ENCODE results near the gene FECH.
"Not testable (repeated sequence)": the region's sequence is repeated elsewhere in the genome, so short reads cannot be mapped to it uniquely, and the experiment has no call there.

Gene FECH, protein sequence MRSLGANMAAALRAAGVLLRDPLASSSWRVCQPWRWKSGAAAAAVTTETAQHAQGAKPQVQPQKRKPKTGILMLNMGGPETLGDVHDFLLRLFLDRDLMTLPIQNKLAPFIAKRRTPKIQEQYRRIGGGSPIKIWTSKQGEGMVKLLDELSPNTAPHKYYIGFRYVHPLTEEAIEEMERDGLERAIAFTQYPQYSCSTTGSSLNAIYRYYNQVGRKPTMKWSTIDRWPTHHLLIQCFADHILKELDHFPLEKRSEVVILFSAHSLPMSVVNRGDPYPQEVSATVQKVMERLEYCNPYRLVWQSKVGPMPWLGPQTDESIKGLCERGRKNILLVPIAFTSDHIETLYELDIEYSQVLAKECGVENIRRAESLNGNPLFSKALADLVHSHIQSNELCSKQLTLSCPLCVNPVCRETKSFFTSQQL

GRCh38 chr18:57586251-57587049 lies at the start of gene FECH:
Gene FECH, minus strand, starts transcription at chr18:57586702. Its CDS starts 82 bp downstream, at chr18:57586620.
- DNase-seq, result peak; percentile 60

- DNase-seq, result no peak
Measured at GRCh38 chr18:57635003-57635822, 48.7 kb upstream of the FECH start.

DNA sequence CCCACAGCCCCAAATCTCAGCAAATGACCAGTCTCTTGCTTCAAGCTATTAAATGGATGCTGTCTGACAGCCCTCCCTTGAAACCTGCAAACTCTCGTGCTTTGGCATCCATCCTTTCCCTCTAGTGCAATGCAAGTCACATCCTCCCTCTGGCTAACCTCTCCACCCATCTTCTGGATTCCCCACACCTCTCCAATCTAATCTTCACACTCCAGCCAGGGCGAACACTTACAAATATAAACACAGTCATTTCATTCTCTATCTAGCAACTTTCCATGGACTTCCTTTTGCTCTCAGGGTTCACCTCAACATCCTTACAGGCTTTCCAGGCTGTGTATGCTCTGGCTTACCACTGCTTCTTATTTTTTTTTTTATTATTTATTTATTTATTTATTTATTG lies 45.2 kb upstream of the FECH start:
- DNase-seq, result no peak

DNA sequence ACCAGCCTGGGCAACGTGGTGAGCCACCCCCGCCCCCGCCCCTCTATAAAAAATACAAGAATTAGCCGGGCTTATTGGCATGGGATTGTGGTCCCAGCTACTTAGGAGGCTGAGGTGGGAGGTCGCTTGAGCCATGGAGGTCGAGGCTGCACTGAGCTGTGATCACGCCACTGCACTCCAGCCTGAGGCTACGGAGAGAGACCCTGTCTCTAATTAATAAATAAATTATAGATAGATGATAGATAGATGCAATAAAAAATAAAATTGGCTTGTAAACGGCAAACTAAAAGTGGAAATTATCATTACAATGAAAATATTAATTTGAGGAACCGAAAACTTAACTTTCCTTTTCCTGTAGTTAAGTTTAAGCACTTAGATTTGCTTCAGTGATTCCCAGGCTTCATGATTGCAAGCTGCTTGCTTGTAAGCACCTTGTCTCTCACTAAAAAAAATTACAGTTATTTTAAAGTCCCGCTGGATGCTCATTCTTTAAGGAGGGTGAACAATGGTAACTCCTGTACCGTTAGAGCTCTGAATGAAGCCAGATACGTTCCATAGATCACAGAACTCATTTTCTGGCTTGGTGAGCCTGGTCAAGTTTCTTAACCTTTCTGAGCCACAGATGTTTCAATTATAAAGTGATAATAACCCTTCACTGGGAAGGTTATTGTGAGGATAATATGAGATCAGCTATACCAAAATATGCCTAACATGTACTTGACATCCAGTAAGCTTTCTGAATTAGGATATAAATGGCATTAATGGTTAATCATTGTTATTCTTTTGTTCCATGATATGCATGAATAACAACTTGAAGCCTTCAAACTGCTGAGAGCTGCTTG lies 44.5 kb upstream of the FECH start:
- DNase-seq, result no peak

DNA sequence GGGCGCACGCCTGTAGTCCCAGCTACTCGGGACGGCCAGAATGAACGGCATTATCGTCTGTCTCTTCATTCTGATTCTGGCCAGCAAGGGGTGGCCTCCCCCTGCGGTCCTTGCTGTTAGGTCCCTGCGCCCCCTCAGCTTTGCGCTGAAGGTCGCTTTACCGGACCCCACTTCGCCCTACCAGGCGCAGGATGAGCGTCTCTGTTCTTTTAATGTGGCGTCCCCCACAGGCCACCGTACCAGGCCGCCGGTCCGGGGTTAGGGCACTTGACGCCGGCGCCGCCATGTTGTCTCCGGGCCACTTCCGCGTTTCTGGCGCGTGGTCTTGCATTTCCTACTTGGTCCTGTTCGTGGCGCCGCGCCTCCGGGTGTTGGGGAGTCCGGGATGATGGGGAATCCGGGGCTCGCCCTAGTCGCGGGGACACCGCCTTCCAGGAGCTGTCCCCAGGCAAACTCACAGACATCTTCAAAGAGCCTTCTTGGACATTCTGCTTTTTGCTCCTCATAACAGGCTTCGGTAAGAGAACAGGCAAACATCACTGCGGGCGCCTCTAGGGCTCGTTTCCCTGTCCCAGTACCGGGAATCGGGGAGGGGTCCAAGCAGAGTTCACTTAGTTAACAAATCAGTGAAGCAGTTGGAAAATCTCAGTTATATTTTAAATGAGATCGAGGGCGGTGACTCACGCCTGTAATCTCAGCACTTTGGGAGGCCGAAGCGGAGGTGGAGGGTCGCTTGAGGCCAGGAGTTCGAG lies 43.7 kb upstream of the FECH start:
- peak; percentile 96 for DNase-seq

- no peak for DNase-seq
Measured at GRCh38 chr18:57629422-57629821, 42.9 kb upstream of the FECH start.

GRCh38 chr18:57627488-57627887 lies 41.0 kb upstream of the FECH start:
- DNase-seq, result no peak

DNA sequence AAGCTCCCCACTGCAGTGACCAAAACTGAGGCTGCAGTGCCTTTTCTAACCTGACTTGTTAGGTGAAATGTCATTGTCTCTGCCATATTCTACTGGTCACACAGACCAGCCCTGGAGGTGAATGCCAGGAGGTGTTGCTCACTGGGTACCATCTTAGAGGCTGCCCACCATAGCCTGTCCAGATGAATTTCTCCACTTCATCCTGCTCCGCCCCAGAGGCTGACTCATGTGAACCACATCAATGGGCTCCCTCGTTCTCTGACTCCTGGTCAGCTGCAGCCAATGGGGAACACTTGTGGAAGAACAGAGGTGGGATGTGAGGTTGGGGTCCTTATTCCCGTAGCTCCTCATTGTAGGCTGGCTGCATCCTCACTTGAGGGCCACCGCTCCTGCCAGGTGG lies 38.5 kb upstream of the FECH start:
- no peak for DNase-seq

DNA sequence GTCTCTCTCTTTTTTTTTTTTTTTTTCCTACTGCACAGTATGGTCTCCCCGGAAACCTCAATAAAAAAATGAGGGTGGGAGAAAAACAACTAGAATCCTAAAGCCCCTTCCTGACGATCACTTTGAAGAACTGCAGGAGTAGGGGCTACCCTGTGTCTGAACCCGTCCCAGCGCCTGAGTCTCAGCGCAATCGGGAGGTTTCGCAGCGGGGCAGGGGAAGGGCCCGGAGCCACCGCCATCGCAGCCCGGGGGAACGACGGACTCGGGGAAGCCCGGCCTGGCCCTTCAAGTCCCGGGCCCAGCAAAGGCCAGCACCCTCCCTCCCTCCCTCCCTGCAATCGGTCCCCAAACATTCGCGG lies 34.7 kb upstream of the FECH start:
- peak; percentile 36 for DNase-seq

GRCh38 chr18:57619876-57620275 lies 33.4 kb upstream of the FECH start:
- no peak for DNase-seq

DNA sequence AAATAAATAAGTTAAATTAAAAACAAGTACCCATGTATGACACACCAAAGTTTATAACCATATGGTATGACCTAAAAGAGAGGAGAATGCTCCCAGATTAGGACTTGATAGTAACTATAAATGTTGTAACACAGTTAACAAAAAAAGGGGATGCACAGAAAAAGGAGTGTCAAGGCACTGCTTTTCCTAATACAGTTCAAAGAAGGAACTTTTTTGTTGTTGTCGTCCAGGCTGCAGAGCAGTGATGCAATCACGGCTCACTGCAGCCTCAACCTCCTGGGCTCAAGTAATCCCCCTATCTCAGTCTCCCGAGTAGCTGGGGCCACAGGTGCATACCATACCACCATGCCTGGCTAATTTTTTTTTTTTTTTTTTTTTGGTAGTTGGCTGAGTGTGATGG lies 32.4 kb upstream of the FECH start:
- no peak for DNase-seq

DNA sequence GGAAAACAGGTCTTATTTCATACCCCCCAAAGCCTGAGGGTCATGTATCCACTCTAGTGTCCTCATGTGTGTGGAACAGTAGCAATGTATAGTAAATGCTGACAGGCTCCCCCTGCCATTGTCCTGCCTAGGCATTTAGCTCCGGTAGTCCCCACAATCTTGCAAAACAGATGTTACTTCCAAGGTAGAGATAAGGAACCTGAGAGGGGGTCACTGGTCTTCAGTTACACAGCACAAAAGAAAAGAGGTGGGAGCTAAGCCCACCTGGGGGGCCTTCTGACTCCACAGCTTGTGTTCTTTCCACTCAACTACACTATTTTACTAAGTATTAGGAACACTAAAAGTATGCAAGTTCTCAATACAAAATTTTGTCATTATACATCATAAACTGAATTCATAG lies 17.4 kb upstream of the FECH start:
- DNase-seq, result no peak

DNA sequence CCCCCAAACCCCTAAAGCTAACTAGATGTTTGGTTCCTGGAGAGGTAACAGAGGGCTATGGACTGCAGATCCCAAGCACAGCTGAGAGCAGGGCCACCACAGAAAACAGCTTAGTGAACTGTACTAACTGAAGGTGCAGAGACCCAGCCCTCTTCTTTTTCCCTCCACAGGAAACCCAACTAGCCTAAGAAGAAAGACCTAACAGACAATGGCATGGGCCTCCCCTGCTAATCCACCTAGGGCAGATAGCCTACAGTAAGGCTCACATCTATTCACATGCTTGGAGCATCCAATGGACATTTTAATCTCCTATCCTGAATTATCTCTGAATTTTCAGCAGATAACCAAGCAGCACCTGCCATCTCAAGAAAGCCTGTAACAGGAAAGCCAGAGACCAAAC lies 8.8 kb upstream of the FECH start:
- no peak for DNase-seq

DNA sequence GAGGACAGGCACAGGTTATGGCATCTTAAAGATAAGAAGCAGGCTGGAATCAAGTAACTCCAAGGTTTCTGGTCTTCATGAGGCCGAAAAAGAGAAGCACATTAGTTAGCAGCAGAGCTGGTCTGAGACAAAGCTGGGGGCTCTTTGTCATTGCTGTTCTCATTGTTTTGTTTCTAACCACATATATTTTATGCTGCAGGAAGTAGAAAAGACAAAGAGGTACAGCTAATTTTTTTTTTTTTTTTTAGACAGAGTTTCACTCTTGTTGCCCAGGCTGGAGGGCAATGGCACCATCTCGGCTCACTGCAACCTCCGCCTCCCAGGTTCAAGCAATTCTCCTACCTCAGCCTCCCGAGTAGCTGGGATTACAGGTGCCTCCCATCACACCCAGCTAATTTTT lies 6.2 kb upstream of the FECH start:
- not testable (repeated sequence) for DNase-seq

DNA sequence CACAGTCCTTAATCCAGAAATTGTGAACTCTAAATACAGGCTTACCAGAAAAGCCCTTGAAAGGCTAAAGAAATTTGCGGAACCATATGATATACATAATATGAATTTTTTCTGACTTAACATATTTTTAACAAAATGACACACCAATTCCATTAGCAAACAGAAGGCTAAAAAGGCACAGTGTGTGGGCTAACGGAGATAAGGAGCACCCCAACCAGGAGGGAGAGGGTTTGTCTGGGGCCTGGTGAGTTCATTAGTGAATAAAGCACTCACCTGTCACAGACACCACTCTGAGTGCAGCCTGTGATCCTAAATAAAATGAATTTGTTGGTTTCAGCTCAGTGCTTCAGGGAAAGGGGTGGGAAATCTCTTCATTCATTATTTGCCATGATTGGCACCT lies 2.7 kb upstream of the FECH start:
- DNase-seq, result no peak

DNA sequence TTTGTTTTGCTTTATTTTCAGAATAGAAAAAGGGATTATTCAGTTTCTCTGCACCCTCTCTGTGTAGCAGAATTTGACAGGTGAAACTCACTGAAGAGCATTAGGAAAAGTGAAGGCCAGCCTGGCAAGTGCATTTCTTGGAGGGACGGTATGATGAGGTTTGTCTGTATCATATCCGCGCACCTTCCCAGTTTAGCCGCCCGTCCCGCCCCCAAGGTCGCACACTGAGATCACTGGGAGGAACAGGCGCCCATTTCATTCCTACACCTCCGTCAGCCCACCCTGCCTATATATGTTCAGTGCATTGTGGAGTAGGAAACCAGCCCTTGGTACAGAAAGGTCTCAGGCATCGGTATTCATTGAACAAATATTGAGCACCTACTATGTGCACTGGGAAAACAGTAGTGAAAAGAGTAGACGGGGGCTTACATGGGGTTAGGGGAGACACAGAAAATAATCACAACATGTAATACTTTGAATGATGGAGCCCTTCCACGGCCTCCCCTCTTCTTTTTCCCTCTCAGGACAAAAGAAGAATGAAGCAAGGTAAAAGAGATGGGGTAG lies 678 bp upstream of the FECH start:
- no peak for DNase-seq

- peak; percentile 7 for DNase-seq
Measured at GRCh38 chr18:57585855-57586250, 649 bp downstream of the FECH start.

DNA sequence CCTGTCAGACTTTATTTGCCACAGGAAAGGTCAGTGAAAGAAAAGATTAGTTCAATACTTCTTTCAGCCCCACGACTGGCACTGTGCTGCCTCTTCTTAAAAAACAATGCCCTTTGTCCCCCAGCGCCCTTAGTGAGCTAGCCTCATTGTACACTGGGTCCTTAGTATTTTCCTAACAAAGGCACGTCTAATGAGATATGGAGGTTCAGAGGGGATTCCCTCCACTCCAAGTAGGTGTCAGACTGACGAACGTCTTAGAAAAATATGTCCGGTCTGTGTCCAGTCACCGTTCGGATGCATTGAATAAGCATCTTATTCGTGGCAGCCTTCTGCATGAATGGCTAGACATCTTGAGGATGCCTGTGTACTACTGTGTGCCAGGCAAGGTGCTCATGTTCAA lies 1.1 kb downstream of the FECH start:
- no peak for DNase-seq

GRCh38 chr18:57584444-57584843 lies 2.1 kb downstream of the FECH start:
- DNase-seq, result no peak

- DNase-seq, result no peak
Measured at GRCh38 chr18:57583297-57583835, 3.1 kb downstream of the FECH start.

DNA sequence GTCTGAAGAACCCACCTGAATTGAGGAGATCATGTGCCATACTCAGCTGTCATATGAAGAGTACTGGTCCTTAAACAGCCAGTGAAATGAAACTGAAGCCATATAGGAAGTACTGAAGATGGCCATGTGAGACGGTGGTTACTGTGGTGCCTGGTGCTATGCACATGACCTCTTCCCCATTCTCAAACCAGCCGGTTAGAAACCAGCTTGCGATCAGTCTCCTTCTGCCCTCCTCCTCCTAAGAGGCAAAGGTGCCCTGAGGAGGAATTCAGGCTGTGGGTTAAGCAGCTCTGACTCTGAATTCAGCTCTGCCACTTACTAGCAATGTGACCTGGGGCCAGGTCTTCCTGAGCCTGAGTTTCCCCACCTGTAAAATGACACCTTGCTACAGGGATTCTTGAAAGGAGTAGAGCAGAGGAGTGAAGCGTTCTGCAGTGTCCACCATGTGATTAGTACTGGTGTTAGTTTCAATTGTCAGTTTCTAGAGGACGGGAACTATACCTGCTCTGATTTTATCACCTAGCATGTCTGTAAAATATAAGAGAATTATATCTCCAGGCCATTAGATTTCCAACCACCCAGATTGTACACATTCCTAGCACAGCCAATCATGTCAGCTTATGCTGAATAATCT lies 5.1 kb downstream of the FECH start:
- no peak for DNase-seq

Data from stimulated activated CD4-positive, alpha-beta T cell treated with anti-CD3 and anti-CD28 coated beads, Interleukin-4, amount 100 ng/mL, for 24 hours (primary cell).